Measurements from ENCODE around the gene BRINP1. TPM values are rescaled to one million over a fixed set of nuclear protein-coding genes. Genes with fewer than 3 reads are reported as not detected.

The BRINP1 gene
- total and polyA plus RNA-seq, 2 donors (not counting 3 experiments of a cell fraction or from before 2014, with no cell fraction given), result 0.04 TPM; not detected in 1

DNA sequence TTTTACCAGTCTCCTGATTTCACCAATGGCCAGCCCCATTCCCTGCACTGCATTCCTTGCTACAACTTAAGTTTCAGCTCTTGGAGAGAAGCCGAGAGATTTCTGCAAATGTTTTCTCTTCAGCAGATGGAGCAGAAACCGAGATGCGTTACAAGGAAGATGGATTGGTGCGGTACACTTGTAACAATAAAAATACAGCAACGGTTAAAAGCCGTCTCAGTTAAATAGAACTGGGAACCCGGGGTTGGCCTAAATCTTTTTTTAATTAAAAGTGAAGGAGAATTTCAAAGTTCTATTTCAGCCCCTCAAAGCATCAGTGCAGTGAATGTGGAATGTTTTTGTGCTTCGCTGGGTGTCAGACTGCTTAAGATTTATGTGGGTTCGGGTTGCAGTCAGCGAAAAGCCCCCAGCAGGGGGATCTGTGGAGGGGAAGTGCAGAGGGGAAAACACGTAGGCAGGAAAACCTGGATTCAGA, 19.8 kb downstream of the BRINP1 start:
- Histone ChIP-seq H3K79me2 (ENCODE audit: control insufficient read depth, insufficient read depth, low read length) (no peaks in the 10 kb centered on the region), H3K27ac (ENCODE audit: insufficient read depth, low read depth, low read length) (no peak overlapping the region), H3K4me1 (ENCODE audit: control insufficient read depth, extremely low read depth, insufficient read depth, low read length) (no peaks in the 10 kb centered on the region), H3K36me3 (ENCODE audit: control insufficient read depth in 2 of 2, extremely low read depth in 1 of 2, insufficient read depth in 2 of 2, low read length in 2 of 2) (no peaks in the 10 kb centered on the region), H3K4me3 (replicated peaks in 1 of 3; ENCODE audit: insufficient read depth in 1 of 3, low read depth in 1 of 3, low read length in 3 of 3) (no peak overlapping the region), H3K9ac (replicated peaks; ENCODE audit: extremely low read depth, insufficient read depth, low read length) (no peak overlapping the region), H2AFZ (ENCODE audit: low read depth, low read length) (no peak overlapping the region), H3K9me1 (replicated peaks; ENCODE audit: control insufficient read depth, extremely low read depth, insufficient read depth, low read length) (no peaks in the 10 kb centered on the region), H4K20me1 (replicated peaks; ENCODE audit: control insufficient read depth, extremely low read depth, insufficient read depth, low read length) (no peaks in the 10 kb centered on the region), H3K27me3 (ENCODE audit: control insufficient read depth in 2 of 2, insufficient read depth in 2 of 2, low read length in 2 of 2) (no peaks in the 10 kb centered on the region), H3K4me2 (ENCODE audit: insufficient read depth, low read length) (no peak overlapping the region), H3K9me3 (replicated peaks; ENCODE audit: control insufficient read depth, insufficient read depth, low read length) (no peaks in the 10 kb centered on the region)
- dilution Hi-C loops (cut with MboI; ENCODE audit: extremely low pct_ligation_motif_present, low sequenced_read_pairs) (no loop called here), intact Hi-C loops (cut with micrococcal nuclease) (no loop called here)
- no peak for DNase-seq (ENCODE audit: low read depth, low spot score)
- no TSS peak for BruUV-seq (replicated peaks)
- ChIA-PET POLR2A (no interaction called here), CTCF (no interaction called here)
- TF ChIP-seq MYC (IDR thresholded peaks at IDR 0.05; ENCODE audit: low read depth, low read length), result no peak
- no peak for TF ChIP-seq FOS (IDR thresholded peaks at IDR 0.05; ENCODE audit: borderline replicate concordance, insufficient read depth, low read length)
- TF ChIP-seq POLR2AphosphoS5 (IDR thresholded peaks at IDR 0.05; ENCODE audit: insufficient read depth, low read depth, low read length), result no peak
- TF ChIP-seq, protein P1, sequence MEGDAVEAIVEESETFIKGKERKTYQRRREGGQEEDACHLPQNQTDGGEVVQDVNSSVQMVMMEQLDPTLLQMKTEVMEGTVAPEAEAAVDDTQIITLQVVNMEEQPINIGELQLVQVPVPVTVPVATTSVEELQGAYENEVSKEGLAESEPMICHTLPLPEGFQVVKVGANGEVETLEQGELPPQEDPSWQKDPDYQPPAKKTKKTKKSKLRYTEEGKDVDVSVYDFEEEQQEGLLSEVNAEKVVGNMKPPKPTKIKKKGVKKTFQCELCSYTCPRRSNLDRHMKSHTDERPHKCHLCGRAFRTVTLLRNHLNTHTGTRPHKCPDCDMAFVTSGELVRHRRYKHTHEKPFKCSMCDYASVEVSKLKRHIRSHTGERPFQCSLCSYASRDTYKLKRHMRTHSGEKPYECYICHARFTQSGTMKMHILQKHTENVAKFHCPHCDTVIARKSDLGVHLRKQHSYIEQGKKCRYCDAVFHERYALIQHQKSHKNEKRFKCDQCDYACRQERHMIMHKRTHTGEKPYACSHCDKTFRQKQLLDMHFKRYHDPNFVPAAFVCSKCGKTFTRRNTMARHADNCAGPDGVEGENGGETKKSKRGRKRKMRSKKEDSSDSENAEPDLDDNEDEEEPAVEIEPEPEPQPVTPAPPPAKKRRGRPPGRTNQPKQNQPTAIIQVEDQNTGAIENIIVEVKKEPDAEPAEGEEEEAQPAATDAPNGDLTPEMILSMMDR (IDR thresholded peaks at IDR 0.05; ENCODE audit: extremely low read depth in 1 of 2, insufficient read depth in 1 of 2, low read depth in 1 of 2, low read length in 2 of 2), result no peak
- TF ChIP-seq EZH2 (IDR thresholded peaks at IDR 0.05; ENCODE audit: borderline replicate concordance, low read depth, low read length, severe bottlenecking), result no peak
- no peak for TF ChIP-seq POLR2A (IDR thresholded peaks at IDR 0.05; ENCODE audit: low read depth, low read length)
- TF ChIP-seq, protein P2, sequence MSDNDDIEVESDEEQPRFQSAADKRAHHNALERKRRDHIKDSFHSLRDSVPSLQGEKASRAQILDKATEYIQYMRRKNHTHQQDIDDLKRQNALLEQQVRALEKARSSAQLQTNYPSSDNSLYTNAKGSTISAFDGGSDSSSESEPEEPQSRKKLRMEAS (IDR thresholded peaks at IDR 0.05; ENCODE audit: insufficient read depth, insufficient read length), result no peak
- no peak for TF ChIP-seq GATA2 (IDR thresholded peaks at IDR 0.05; ENCODE audit: insufficient read depth, insufficient read length, low read depth, low read length)
- TF ChIP-seq JUN (IDR thresholded peaks at IDR 0.05; ENCODE audit: borderline replicate concordance, insufficient read depth, insufficient read length, low read depth), result no peak
- no peak for FAIRE-seq

All from endothelial cell of umbilical vein (primary cell).